WTC11 (cell line): ENCODE data around the gene ERFL.

Experiments used
- ATF1 ChIP-seq: sonication (generic); formaldehyde crosslinking; IDR thresholded peaks from 2 replicates; pipeline ENCODE4 v1.8.1; 2023; ENCODE audit warnings: mild to moderate bottlenecking, moderate library complexity, missing genetic modification reagents
- CTCF ChIP-seq: fragments of 200-600 bp; IDR thresholded peaks from 2 replicates; pipeline ENCODE4 v1.8.0; 2022; ENCODE audit warnings: antibody characterized with exemption
- FOXJ3 ChIP-seq: sonication (generic); formaldehyde crosslinking; IDR thresholded peaks from 2 replicates; pipeline ENCODE4 v1.9.0; 2021; ENCODE audit warnings: missing genetic modification reagents, mild to moderate bottlenecking, borderline replicate concordance
- FOXP4 ChIP-seq: sonication (generic); formaldehyde crosslinking; IDR thresholded peaks from 2 replicates; pipeline ENCODE4 v1.8.0; 2022; ENCODE audit warnings: mild to moderate bottlenecking, missing genetic modification reagents
- GABPB1 ChIP-seq: sonication (generic); formaldehyde crosslinking; IDR thresholded peaks from 2 replicates; pipeline ENCODE4 v1.8.1; 2023; ENCODE audit warnings: mild to moderate bottlenecking, missing genetic modification reagents
- MLX ChIP-seq: sonication (generic); formaldehyde crosslinking; IDR thresholded peaks from 2 replicates; pipeline ENCODE4 v1.8.1; 2023; ENCODE audit warnings: mild to moderate bottlenecking, missing genetic modification reagents, moderate library complexity
- TCF7 ChIP-seq: sonication (generic); formaldehyde crosslinking; IDR thresholded peaks from 2 replicates; pipeline ENCODE4 v1.8.0; 2022; ENCODE audit warnings: mild to moderate bottlenecking, low read depth, missing genetic modification reagents, moderate library complexity

- TF ChIP-seq GABPB1 (CRISPR knock-in tag) (no peak), CTCF (no peak), TCF7 (no peak), MLX (CRISPR knock-in tag) (no peak), FOXP4 (CRISPR knock-in tag) (no peak), FOXJ3 (CRISPR knock-in tag) (no peak), ATF1 (CRISPR knock-in tag) (no peak)
These were observed 13.4 kb upstream of the ERFL start for GRCh38 chr19:41941410-41942202.
